K562 (cell line): ENCODE results near the gene IRF2BP1. TPM values are rescaled to one million over a fixed set of nuclear protein-coding genes. Genes with fewer than 3 reads are reported as not detected.
A peak's percentile ranks its signal among the peaks of the same experiment; 100 is the strongest.

Experiments used
- ATAC-seq: fragments of 200-7000 bp; cut with Tn5 transposase; 3 replicates; pipeline ENCODE4 v1.9.1; 2020; ENCODE audit warnings: moderate library complexity
- Bru-seq: library from RNA; stranded (reverse); fragments of 400-500 nt; gene quantifications from one replicate; lab custom pipeline; 2021; lab: Mats Ljungman, UMichigan
- BruChase-seq, 2 experiments: library from RNA; stranded (reverse); fragments of 400-500 nt; gene quantifications; one replicate each; lab custom pipeline; 2021; lab: Mats Ljungman, UMichigan
- BruUV-seq: library from RNA; stranded (reverse); fragments of 400-500 nt; replicated peaks from 2 replicates; lab custom pipeline; 2021; lab: Mats Ljungman, UMichigan
- CTCF ChIA-PET: fragments of 300-600 bp; formaldehyde crosslinking; extraction: SDS; loops from one replicate; lab custom pipeline; 2021; ENCODE audit warnings: low intra/inter-chr PET ratio; lab: Yijun Ruan, JAX
- POLR2A ChIA-PET: fragments of 300-600, 350-650 bp; sonication (Branson Sonifier 250); formaldehyde crosslinking; extraction: SDS; loops from one replicate; lab custom pipeline; 2021; ENCODE audit warnings: antibody characterized with exemption, inconsistent platforms; lab: Yijun Ruan, JAX
- DNase-seq, 4 experiments: peaks; one replicate each; pipeline versions ENCODE4 v3.0.0 to v3.0.0-alpha.2; 2011 to 2018; ENCODE audit warnings: low spot score in 3 of 4, mixed read lengths in 3 of 4; ENCODE audit errors: extremely low read depth in 1 of 4
- FAIRE-seq: peaks from 2 replicates; lab custom pipeline; 2011; peaks lifted over from hg19 to GRCh38; lab: Jason Lieb, UNC
- H2AFZ ChIP-seq: 2 replicates; pipeline ENCODE4 v1.6.0; 2011; ENCODE audit warnings: low read depth, low read length, control low read depth, inconsistent platforms
- H3K27ac ChIP-seq: fragments of 200-600 bp; 3 replicates; pipeline ENCODE4 v1.8.0; 2011; ENCODE audit warnings: low read depth, mild to moderate bottlenecking, control low read depth, inconsistent platforms, low read length, moderate library complexity, mixed read lengths; ENCODE audit errors: extremely low read depth
- H3K27me3 ChIP-seq, 2 experiments: fragments of 300-600 bp in 1 of 2; 2 replicates in 1 of 2; 3 replicates in 1 of 2; pipeline versions ENCODE4 v1.6.0 to v1.8.0; 2011; ENCODE audit warnings: inconsistent platforms in 2 of 2, low read length in 2 of 2, mild to moderate bottlenecking in 1 of 2, mixed read lengths in 1 of 2, moderate library complexity in 1 of 2; ENCODE audit not compliant: control insufficient read depth in 2 of 2, insufficient read depth in 2 of 2
- H3K36me3 ChIP-seq: fragments of 300-600 bp; 3 replicates; pipeline ENCODE4 v1.8.0; 2011; ENCODE audit warnings: mild to moderate bottlenecking, low read length, inconsistent platforms; ENCODE audit not compliant: control insufficient read depth, insufficient read depth
- H3K4me1 ChIP-seq, 2 experiments: fragments of 200-600 bp in 1 of 2; replicated peaks in 1 of 2; 2 replicates in 1 of 2; 3 replicates in 1 of 2; pipeline versions ENCODE4 v1.5.1 to v1.8.0; 2011; ENCODE audit warnings: inconsistent platforms in 2 of 2, low read length in 2 of 2, mild to moderate bottlenecking in 1 of 2, mixed read lengths in 1 of 2, moderate library complexity in 1 of 2; ENCODE audit not compliant: control insufficient read depth in 2 of 2, insufficient read depth in 2 of 2
- H3K4me2 ChIP-seq: 2 replicates; pipeline ENCODE4 v1.6.1; 2011; ENCODE audit warnings: low read length, control low read depth, inconsistent platforms, mixed read lengths; ENCODE audit not compliant: insufficient read depth
- H3K4me3 ChIP-seq: fragments of 200-600 bp; sonication (generic), shearing (Covaris generic); 2 replicates; pipeline ENCODE4 v1.5.1; 2016; ENCODE audit warnings: control low read depth, inconsistent platforms
- H3K79me2 ChIP-seq: fragments of 200-600 bp; 3 replicates; pipeline ENCODE4 v1.8.0; 2011; ENCODE audit warnings: low read length, inconsistent platforms; ENCODE audit not compliant: control insufficient read depth, insufficient read depth
- H3K9ac ChIP-seq, 2 experiments: 2 replicates each; pipeline versions ENCODE4 v1.6.0 to v1.6.1; 2011; ENCODE audit warnings: low read depth in 2 of 2, low read length in 2 of 2, control low read depth in 1 of 2, inconsistent platforms in 1 of 2, mild to moderate bottlenecking in 1 of 2, mixed read lengths in 1 of 2; ENCODE audit not compliant: insufficient read depth in 1 of 2
- H3K9me1 ChIP-seq: one replicate; pipeline ENCODE4 v1.6.0; 2011; ENCODE audit warnings: inconsistent platforms, mild to moderate bottlenecking, low read length, moderate library complexity; ENCODE audit not compliant: control insufficient read depth, insufficient read depth
- H3K9me3 ChIP-seq: replicated peaks from 2 replicates; pipeline ENCODE4 v1.5.1; 2011; ENCODE audit warnings: low read depth, low read length, inconsistent platforms; ENCODE audit not compliant: control insufficient read depth, insufficient read depth
- H4K20me1 ChIP-seq: replicated peaks from 2 replicates; pipeline ENCODE4 v1.6.1; 2011; ENCODE audit warnings: low read length, inconsistent platforms, mixed read lengths; ENCODE audit not compliant: control insufficient read depth, insufficient read depth
- ATF1 ChIP-seq, 2 experiments: fragments of 450-650 bp in 1 of 2; IDR thresholded peaks; 2 replicates each; pipeline ENCODE4 v1.6.1; 2016; ENCODE audit warnings: missing compliant biosample characterization in 1 of 2, missing genetic modification characterization in 1 of 2
- BMI1 ChIP-seq: fragments of 150-350 bp; IDR thresholded peaks from 2 replicates; pipeline ENCODE4 v1.6.1; 2014; ENCODE audit warnings: low read length
- CCNT2 ChIP-seq: IDR thresholded peaks from 2 replicates; pipeline ENCODE4 v1.6.1; 2011; ENCODE audit warnings: borderline replicate concordance, low read depth, mild to moderate bottlenecking, moderate library complexity, mixed read lengths, low read length; ENCODE audit not compliant: insufficient read length; ENCODE audit errors: extremely low read depth
- HDAC3 ChIP-seq: fragments of 450-650 bp; IDR thresholded peaks from 2 replicates; pipeline ENCODE4 v1.6.1; 2018; ENCODE audit warnings: borderline replicate concordance, mild to moderate bottlenecking, moderate library complexity; ENCODE audit not compliant: partially characterized antibody
- MAZ ChIP-seq, 2 experiments: fragments of 450-650 bp in 1 of 2; sonication (generic) in 1 of 2; formaldehyde crosslinking; IDR thresholded peaks in 1 of 2; conservative IDR thresholded peaks in 1 of 2; 2 replicates each; pipeline versions ENCODE4 v1.4.0 to v1.5.0; 2020; ENCODE audit warnings: mild to moderate bottlenecking in 1 of 2, missing genetic modification reagents in 1 of 2
- TAF1 ChIP-seq: IDR thresholded peaks from 2 replicates; pipeline ENCODE4 v1.6.1; 2011; ENCODE audit warnings: mild to moderate bottlenecking, low read length, moderate library complexity; ENCODE audit not compliant: insufficient read depth, control insufficient read depth, severe bottlenecking; ENCODE audit errors: extremely low read depth
- THAP12 ChIP-seq: fragments of 250-450 bp; sonication (Bioruptor Pico); IDR thresholded peaks from 2 replicates; pipeline ENCODE4 v1.9.0; 2021; ENCODE audit warnings: mild to moderate bottlenecking, inconsistent platforms
- ZNF263 ChIP-seq: sonication (generic); formaldehyde crosslinking; IDR thresholded peaks from 2 replicates; pipeline ENCODE4 v1.8.0; 2022; ENCODE audit warnings: mild to moderate bottlenecking, missing genetic modification reagents, borderline replicate concordance
- WGBS: fragments of 100-300 bp; shearing (Covaris generic); methylation state at CpG from one replicate; pipeline ENCODE4 v1.1.6; 2016; ENCODE audit warnings: low coverage, mixed read lengths; ENCODE audit not compliant: insufficient coverage; ENCODE audit errors: missing lambda C conversion rate; 5-methylcytosine and 5-hydroxymethylcytosine counted together
- in situ Hi-C: fragments of 300-500 bp; cut with MboI; formaldehyde crosslinking; loops from 4 replicates; pipeline ENCODE4 v1.15.0; 2018; ENCODE audit warnings: inconsistent platforms, mixed read lengths
- intact Hi-C: fragments of 100-400 bp; cut with micrococcal nuclease; formaldehyde crosslinking; loops from 2 replicates; pipeline ENCODE4 v1.14.2; 2022
- long read RNA-seq, 3 experiments: library from polyadenylated mRNA in 2 of 3; library from RNA in 1 of 3; unstranded in 2 of 3; stranded (forward) in 1 of 3; transcript quantifications; one replicate each; pipeline ENCODE4 v2.0.0, GENCODE V29; 2019 to 2022
- polyA minus RNA-seq, 3 experiments: library from RNA; depleted of rRNA, polyadenylated mRNA; stranded (reverse); fragments of >200 nt; gene quantifications; 2 replicates each; pipeline ENCODE4 v1.2.3, GENCODE V29; 2011
- polyA plus RNA-seq, 8 experiments: library from polyadenylated mRNA; depleted of rRNA in 4 of 8; stranded (reverse) in 5 of 8; unstranded in 3 of 8; fragments of >200 nt; fragmentation: Nextera tagmentation in 2 of 8; fragmentation: Illumina TruSeq in 1 of 8; extraction: Ambion mirVana in 2 of 8; extraction: Trizol in 1 of 8; gene quantifications; 2 replicates each; pipeline versions ENCODE4 v1.2.1 to v1.2.3, GENCODE V29; 2011 to 2014; ENCODE audit warnings: inconsistent platforms in 1 of 8, missing spikeins in 1 of 8
- total RNA-seq, 7 experiments: library from RNA; depleted of rRNA in 6 of 7; stranded (reverse); fragments of >200 nt in 6 of 7; fragmentation: Illumina TruSeq in 2 of 7; extraction: Trizol in 2 of 7; gene quantifications; 2 replicates each; pipeline versions ENCODE4 v1.2.1 to v1.2.3, GENCODE V29; 2011 to 2021; ENCODE audit warnings: low replicate concordance in 1 of 7

The IRF2BP1 gene, protein sequence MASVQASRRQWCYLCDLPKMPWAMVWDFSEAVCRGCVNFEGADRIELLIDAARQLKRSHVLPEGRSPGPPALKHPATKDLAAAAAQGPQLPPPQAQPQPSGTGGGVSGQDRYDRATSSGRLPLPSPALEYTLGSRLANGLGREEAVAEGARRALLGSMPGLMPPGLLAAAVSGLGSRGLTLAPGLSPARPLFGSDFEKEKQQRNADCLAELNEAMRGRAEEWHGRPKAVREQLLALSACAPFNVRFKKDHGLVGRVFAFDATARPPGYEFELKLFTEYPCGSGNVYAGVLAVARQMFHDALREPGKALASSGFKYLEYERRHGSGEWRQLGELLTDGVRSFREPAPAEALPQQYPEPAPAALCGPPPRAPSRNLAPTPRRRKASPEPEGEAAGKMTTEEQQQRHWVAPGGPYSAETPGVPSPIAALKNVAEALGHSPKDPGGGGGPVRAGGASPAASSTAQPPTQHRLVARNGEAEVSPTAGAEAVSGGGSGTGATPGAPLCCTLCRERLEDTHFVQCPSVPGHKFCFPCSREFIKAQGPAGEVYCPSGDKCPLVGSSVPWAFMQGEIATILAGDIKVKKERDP
- total RNA-seq (2011; cell fraction: chromatin; rRNA removed; ENCODE audit: low replicate concordance): 2.2 and 10.2 TPM in 2 replicates
- total RNA-seq (2011; cell fraction: nucleolus; rRNA removed): 19.5 and 20.3 TPM in 2 replicates
- 5.5 and 7.2 TPM in 2 replicates for total RNA-seq (2011; cell fraction: nucleoplasm; rRNA removed)
- 32.2 and 38.8 TPM in 2 replicates for total RNA-seq (2014; rRNA removed)
- total RNA-seq (2014; rRNA removed; fragmentation: Illumina TruSeq; extraction: Trizol): 2.6 and 2.8 TPM in 2 replicates
- total RNA-seq (2015; rRNA removed; fragmentation: Illumina TruSeq; extraction: Trizol): 8.4 and 9.5 TPM in 2 replicates
- total RNA-seq (2021): 35.0 and 35.9 TPM in 2 replicates
- polyA plus RNA-seq (2011; rRNA removed): 3.2 and 5.0 TPM in 2 replicates
- polyA plus RNA-seq (2011; cell fraction: cytosol; rRNA removed): 4.7 and 20.7 TPM in 2 replicates
- polyA plus RNA-seq (2011; cell fraction: nucleus; rRNA removed): 5.6 and 10.1 TPM in 2 replicates
- polyA plus RNA-seq (2012): 14.9 and 16.5 TPM in 2 replicates
- polyA plus RNA-seq (2014; fragmentation: Illumina TruSeq; extraction: Trizol): 3.5 and 8.6 TPM in 2 replicates
- under 1 TPM; 0.61 to 0.62 TPM for polyA plus RNA-seq (2014; fragmentation: Nextera tagmentation; extraction: Ambion mirVana)
- polyA plus RNA-seq (2014; rRNA removed): 14.3 and 18.8 TPM in 2 replicates
- 2.2 and 3.4 TPM in 2 replicates for polyA minus RNA-seq (2011; rRNA and poly(A)+ RNA removed)
- polyA minus RNA-seq (2011; cell fraction: cytosol; rRNA and poly(A)+ RNA removed): 12.9 and 19.5 TPM in 2 replicates
- polyA minus RNA-seq (2011; cell fraction: nucleus; rRNA and poly(A)+ RNA removed): 12.3 and 15.7 TPM in 2 replicates
- Bru-seq, nascent RNA: percentile 69 among the genes with signal in this experiment
- percentile 67 among the genes with signal in this experiment for BruChase-seq, experiment 1, labeled RNA remaining after a 2-hour chase
- BruChase-seq, experiment 2, labeled RNA remaining after a 6-hour chase: percentile 73 among the genes with signal in this experiment
- long read RNA-seq, experiment 1, transcript IRF2BP1-201 (1 exons, 2,564 nt): major isoform, 48 of 48 reads
- long read RNA-seq, experiment 1, partial matches to known transcripts: 0 of 48 reads
- long read RNA-seq, experiment 1, other reads (novel, unspliced or antisense): 0 of 48 reads
- long read RNA-seq, experiment 2, transcript IRF2BP1-201 (1 exons, 2,564 nt): major isoform, 50 of 50 reads
- long read RNA-seq, experiment 2, partial matches to known transcripts: 0 of 50 reads
- long read RNA-seq, experiment 2, other reads (novel, unspliced or antisense): 0 of 50 reads
- long read RNA-seq, experiment 3, partial matches to known transcripts: 0 of 4 reads
- long read RNA-seq, experiment 3, other reads (novel, unspliced or antisense): 0 of 4 reads

- TSS peak; percentile 70 for BruUV-seq
- TF ChIP-seq TAF1: peak; percentile 33
- peak; percentile 52; the same call in 1 of the 2 replicates for TF ChIP-seq THAP12 (CRISPR knock-in tag)
- no peak for TF ChIP-seq BMI1
- peak; percentile 73 for TF ChIP-seq CCNT2
- TF ChIP-seq MAZ (CRISPR knock-in tag; conservative IDR thresholded peaks at IDR 0.05 in 1 of 2, IDR thresholded peaks at IDR 0.05 in 1 of 2): peak in 1 of 2 experiments; percentile 42; a peak in 2 of 4 replicates
- peak; percentile 5; the same call in 1 of the 2 replicates for TF ChIP-seq ATF1 (CRISPR knock-in tag; IDR thresholded peaks at IDR 0.05)
- TF ChIP-seq ATF1 (tag; IDR thresholded peaks at IDR 0.05): no peak
- TF ChIP-seq ZNF263 (CRISPR knock-in tag): no peak; the same call in 1 of the 2 replicates
- no peak for TF ChIP-seq HDAC3
Measured at GRCh38 chr19:45885556-45886426, at the start of gene IRF2BP1. Gene IRF2BP1, minus strand, starts transcription at chr19:45886141. Its CDS starts 367 bp downstream, at chr19:45885774.

More at GRCh38 chr19:45885556-45886426, at the start of gene IRF2BP1:
- intact Hi-C loops (no loop called here), in situ Hi-C loops (no loop called here)
- ATAC-seq: peak; percentile 77
- peak within 1 kb of the TSS; percentile 93 for H2AFZ ChIP-seq
- H3K9ac ChIP-seq: peak within 1 kb of the TSS; percentile 80 to 97
- peak within 1 kb of the TSS; percentile 87 for H3K4me2 ChIP-seq
- POLR2A ChIA-PET: interaction anchor here (0.5 to 2.3 kb wide), 12 partner anchors 9 to 101 kb away, joined by 3 to 12 read pairs (median 4); partner anchors contain the start of genes FOXA3, MYPOP and NANOS2
- H3K27ac ChIP-seq: peak within 1 kb of the TSS; percentile 94
- H3K4me3 ChIP-seq: peak within 1 kb of the TSS; percentile 58
- peaks cover 25% of the 10 kb centered on the region for H3K79me2 ChIP-seq
- CTCF ChIA-PET: interaction anchor here (0.6 to 2.6 kb wide), 5 partner anchors 22 to 694 kb away, joined by 3 to 14 read pairs (median 6); partner anchors contain the start of genes FOXA3 and SYMPK
- peaks cover 13% of the 10 kb centered on the region; the same call in 1 of the 3 replicates for H3K36me3 ChIP-seq
- peaks cover 42 to 60% of the 10 kb centered on the region in 2 experiments; a peak in 4 of 5 replicates for H3K4me1 ChIP-seq
- WGBS: under 1% methylated on average over 68 of the region's 107 CpGs
- no peaks in the 10 kb centered on the region for H3K9me1 ChIP-seq
- no peaks in the 10 kb centered on the region for H3K9me3 ChIP-seq
- no peaks in the 10 kb centered on the region for H3K27me3 ChIP-seq
- DNase-seq: peak; percentile 86 to 95 (median 90)
- FAIRE-seq: peak; percentile 64
- no peaks in the 10 kb centered on the region for H4K20me1 ChIP-seq
